Activated CD8-positive, alpha-beta T cell treated with anti-CD3 and anti-CD28 coated beads for 36 hours (primary cell): ENCODE measurements around the gene ESRRA. TPM values are rescaled to one million over a fixed set of nuclear protein-coding genes. Genes with fewer than 3 reads are reported as not detected.

ENCODE experiments used
- ATAC-seq: fragments of 200-7000 bp; cut with Tn5 transposase; one replicate; pipeline ENCODE4 v1.10.0; 2021; ENCODE audit warnings: mild to moderate bottlenecking, moderate library complexity
- CTCF ChIA-PET: fragments of 350-600 bp; sonication (Branson Sonifier 250); formaldehyde crosslinking; loops from one replicate; lab custom pipeline; 2021; ENCODE audit warnings: antibody characterized with exemption; lab: Charles Lee
- POLR2A ChIA-PET: fragments of 350-600 bp; sonication (Branson Sonifier 250); formaldehyde crosslinking; loops from one replicate; lab custom pipeline; 2021; ENCODE audit warnings: antibody characterized with exemption; lab: Charles Lee
- DNase-seq: peaks from one replicate; pipeline ENCODE4 v3.0.0-alpha.2; 2020
- H3K27ac Mint-ChIP-seq: one replicate; pipeline ENCODE4 v1.8.0; 2021; ENCODE audit warnings: mild to moderate bottlenecking, mixed read lengths
- H3K27me3 Mint-ChIP-seq: one replicate; pipeline ENCODE4 v1.8.0; 2021; ENCODE audit warnings: mixed read lengths
- H3K36me3 Mint-ChIP-seq: one replicate; pipeline ENCODE4 v1.8.0; 2021; ENCODE audit warnings: low read depth, mixed read lengths
- H3K4me1 Mint-ChIP-seq: one replicate; pipeline ENCODE4 v1.8.0; 2021; ENCODE audit warnings: low read depth, mixed read lengths
- H3K4me3 Mint-ChIP-seq: one replicate; pipeline ENCODE4 v1.8.0; 2021; ENCODE audit warnings: mild to moderate bottlenecking, moderate library complexity, mixed read lengths
- H3K9me3 Mint-ChIP-seq: one replicate; pipeline ENCODE4 v1.8.0; 2021; ENCODE audit warnings: mixed read lengths
- intact Hi-C: fragments of 100-400 bp; cut with micrococcal nuclease; formaldehyde crosslinking; loops from one replicate; pipeline ENCODE4 v1.10.0; 2022
- total RNA-seq, 2 experiments: library from RNA; stranded (reverse); gene quantifications; one replicate each; pipeline ENCODE4 v1.2.3, GENCODE V29; 2021
- TF ChIP-seq, protein P1 (sequence below): fragments of 200-600 bp; IDR thresholded peaks from one replicate; pipeline ENCODE4 v1.8.0; 2022; ENCODE audit warnings: antibody characterized with exemption, mild to moderate bottlenecking

The ESRRA gene
- total RNA-seq, 2 experiments from 2014 or later, result 37.5 to 42.4 TPM

DNA sequence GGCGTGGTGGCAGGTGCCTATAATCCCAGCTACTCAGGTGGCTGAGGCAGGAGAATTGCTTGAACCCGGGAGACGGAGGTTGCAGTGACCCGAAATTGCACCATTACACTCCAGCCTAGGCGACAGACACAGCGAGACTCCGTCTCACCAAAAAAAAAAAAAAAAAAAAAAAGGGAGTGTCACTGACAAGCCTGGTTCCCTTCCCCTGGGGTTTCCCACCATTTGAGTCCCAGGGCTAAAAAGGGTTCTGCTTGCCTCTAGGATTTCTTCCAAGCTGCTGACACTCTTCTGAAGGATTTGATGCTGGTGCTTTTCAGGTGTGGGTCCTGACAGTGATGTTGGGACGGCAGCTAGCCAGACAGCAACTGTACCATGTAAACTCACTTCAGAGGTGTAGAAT is 33.4 kb downstream of the ESRRA start:
- H3K27me3 Mint-ChIP-seq, result no peaks in the 10 kb centered on the region
- ChIA-PET POLR2A (interaction anchor here (0.7 to 1.6 kb wide), 4 partner anchors 21 to 703 kb away, joined by 3 to 5 read pairs (median 3); partner anchors contain the start of genes ESRRA and TRMT112), CTCF (interaction anchor here (1.0 to 1.5 kb wide), 4 partner anchors 21 to 111 kb away, joined by 3 to 8 read pairs (median 4); partner anchors contain the start of genes ESRRA, PRDX5 and TRMT112)
- peak overlapping the region; percentile 92 for H3K27ac Mint-ChIP-seq
- peak overlapping the region; percentile 84 for H3K4me3 Mint-ChIP-seq
- no peaks in the 10 kb centered on the region for H3K9me3 Mint-ChIP-seq
- ATAC-seq (no peak), DNase-seq (no peak)
- intact Hi-C loops, result no loop called here
- H3K36me3 Mint-ChIP-seq, result peaks cover 38% of the 10 kb centered on the region
- peaks cover 41% of the 10 kb centered on the region for H3K4me1 Mint-ChIP-seq
- TF ChIP-seq, protein P1, sequence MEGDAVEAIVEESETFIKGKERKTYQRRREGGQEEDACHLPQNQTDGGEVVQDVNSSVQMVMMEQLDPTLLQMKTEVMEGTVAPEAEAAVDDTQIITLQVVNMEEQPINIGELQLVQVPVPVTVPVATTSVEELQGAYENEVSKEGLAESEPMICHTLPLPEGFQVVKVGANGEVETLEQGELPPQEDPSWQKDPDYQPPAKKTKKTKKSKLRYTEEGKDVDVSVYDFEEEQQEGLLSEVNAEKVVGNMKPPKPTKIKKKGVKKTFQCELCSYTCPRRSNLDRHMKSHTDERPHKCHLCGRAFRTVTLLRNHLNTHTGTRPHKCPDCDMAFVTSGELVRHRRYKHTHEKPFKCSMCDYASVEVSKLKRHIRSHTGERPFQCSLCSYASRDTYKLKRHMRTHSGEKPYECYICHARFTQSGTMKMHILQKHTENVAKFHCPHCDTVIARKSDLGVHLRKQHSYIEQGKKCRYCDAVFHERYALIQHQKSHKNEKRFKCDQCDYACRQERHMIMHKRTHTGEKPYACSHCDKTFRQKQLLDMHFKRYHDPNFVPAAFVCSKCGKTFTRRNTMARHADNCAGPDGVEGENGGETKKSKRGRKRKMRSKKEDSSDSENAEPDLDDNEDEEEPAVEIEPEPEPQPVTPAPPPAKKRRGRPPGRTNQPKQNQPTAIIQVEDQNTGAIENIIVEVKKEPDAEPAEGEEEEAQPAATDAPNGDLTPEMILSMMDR, result no peak

DNA sequence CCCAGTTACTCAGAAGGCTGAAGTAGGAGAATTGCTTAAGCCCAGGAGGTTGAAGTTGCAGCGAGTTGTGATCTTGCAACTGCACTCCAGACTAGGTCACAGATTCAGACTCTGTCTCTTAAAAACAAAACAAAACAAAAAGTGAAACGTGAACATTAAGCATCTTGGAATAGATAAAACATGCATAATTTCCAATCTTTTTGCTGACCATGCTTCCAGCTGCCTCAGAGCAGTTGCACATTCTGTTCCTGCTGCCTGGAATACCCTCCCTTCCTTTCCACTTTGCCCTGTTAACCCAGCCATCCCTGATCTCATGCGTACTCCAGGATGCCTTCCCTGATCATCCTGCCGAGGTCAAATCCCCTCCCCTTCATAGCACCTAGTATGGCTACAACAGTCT is 34.0 kb downstream of the ESRRA start:
- peak overlapping the region; percentile 92 for H3K27ac Mint-ChIP-seq
- peaks cover 41% of the 10 kb centered on the region for H3K4me1 Mint-ChIP-seq
- ChIA-PET POLR2A (interaction anchor here (0.9 to 1.4 kb wide), 3 partner anchors 22 to 70 kb away, joined by 3 read pairs; partner anchors contain the start of gene TRMT112), CTCF (interaction anchor here (1.0 to 4.0 kb wide), 2 partner anchors 21 to 110 kb away, joined by 3 to 33 read pairs; partner anchors contain the start of genes PRDX5 and TRMT112)
- no peaks in the 10 kb centered on the region for H3K9me3 Mint-ChIP-seq
- TF ChIP-seq, protein P1, result no peak
- DNase-seq (no peak), ATAC-seq (no peak)
- peak overlapping the region; percentile 84 for H3K4me3 Mint-ChIP-seq
- no peaks in the 10 kb centered on the region for H3K27me3 Mint-ChIP-seq
- intact Hi-C loops, result no loop called here
- peaks cover 37% of the 10 kb centered on the region for H3K36me3 Mint-ChIP-seq

DNA sequence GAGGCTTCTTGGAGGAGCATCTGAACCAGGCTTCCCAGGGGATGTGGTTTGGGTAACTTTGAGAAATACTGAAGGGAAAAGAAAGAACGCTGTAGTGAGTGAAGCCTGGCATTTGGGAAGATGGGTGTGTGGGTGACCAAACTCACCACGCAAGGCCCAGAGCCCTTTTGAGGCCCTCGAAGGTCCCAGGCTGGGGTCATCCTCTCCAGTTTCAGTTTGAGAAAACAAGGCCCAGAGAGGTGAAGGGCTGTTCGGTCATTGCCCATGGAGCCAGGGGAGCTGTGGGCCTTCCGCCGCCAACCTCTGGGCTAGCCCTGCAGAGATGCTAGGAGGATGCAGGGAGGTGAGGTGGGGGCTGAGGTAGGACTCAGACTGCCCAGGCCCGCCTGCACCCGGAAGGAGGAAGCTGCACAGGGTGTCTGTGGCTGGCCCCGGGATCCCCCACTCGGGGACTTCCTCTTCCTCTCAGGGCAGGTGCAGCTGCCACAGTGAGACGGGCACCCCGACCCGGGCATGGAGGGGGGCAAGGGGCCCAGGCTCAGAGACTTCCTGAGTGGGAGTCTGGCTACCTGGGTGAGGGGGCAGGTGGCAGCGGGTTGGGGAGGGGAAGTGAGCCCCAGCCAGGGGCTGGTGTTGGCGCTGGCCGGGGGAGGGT is 34.6 kb downstream of the ESRRA start, which contains the start of gene CCDC88B:
Gene CCDC88B, plus strand, starts transcription at position 451 of the 655 bp plus-strand sequence. Its CDS starts 63 bp downstream, at position 514.
- TF ChIP-seq, protein P1, result no peak
- peak; percentile 81 for ATAC-seq
- Mint-ChIP-seq H3K4me1 (peaks cover 40% of the 10 kb centered on the region), H3K9me3 (no peaks in the 10 kb centered on the region), H3K27me3 (no peaks in the 10 kb centered on the region), H3K4me3 (peak within 1 kb of the TSS; percentile 84), H3K36me3 (peaks cover 35% of the 10 kb centered on the region), H3K27ac (peak within 1 kb of the TSS; percentile 92)
- intact Hi-C loops, result no loop called here
- POLR2A ChIA-PET, result interaction anchor here (1.0 to 1.8 kb wide), 6 partner anchors 9 to 132 kb away, joined by 3 to 9 read pairs (median 4); partner anchors contain the start of genes PRDX5 and TRMT112
- DNase-seq, result peak; percentile 94
- CTCF ChIA-PET, result interaction anchor here (0.9 to 8.1 kb wide), 3 partner anchors 8 to 22 kb away, joined by 5 to 75 read pairs (median 33); partner anchors contain the start of genes PRDX5, RPS6KA4 and TRMT112

DNA sequence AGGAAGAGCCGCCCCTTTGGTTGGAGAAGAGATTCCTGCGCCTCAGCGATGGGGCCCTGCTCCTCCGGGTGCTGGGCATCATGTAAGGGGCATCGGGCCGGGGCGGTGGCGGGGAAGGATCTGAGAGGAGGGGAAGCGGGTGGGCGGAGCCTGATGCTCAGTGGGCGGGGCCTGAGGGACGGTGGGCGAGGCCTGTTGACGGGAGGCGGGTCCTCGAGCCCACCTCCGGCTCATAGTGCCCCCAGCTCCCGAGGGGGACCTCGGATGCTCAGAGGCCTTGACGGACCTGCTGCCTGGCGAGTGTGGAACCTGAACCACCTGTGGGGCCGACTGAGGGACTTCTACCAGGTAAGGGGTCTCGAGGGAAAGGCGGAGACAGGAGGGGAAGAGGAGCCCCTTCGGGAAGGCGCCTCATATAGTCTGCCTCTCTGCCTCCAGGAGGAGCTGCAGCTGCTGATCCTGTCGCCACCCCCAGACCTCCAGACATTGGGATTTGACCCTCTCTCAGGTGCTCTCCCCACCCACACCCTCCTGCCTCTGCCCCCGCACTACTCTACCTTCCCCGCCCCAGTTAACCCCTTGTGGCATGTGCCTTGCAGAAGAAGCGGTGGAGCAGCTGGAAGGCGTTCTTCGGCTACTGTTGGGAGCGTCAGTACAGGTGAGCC is 35.5 kb downstream of the ESRRA start:
- intact Hi-C loops, result no loop called here
- ChIA-PET POLR2A (interaction anchor here (0.7 to 1.8 kb wide), 10 partner anchors 9 to 793 kb away, joined by 3 to 9 read pairs (median 4); partner anchors contain the start of genes PRDX5 and TRMT112), CTCF (interaction anchor here (0.7 to 8.1 kb wide), 5 partner anchors 9 to 312 kb away, joined by 3 to 75 read pairs (median 7); partner anchors contain the start of genes PRDX5, RPS6KA4 and TRMT112)
- TF ChIP-seq, protein P1, result no peak
- peak; percentile 93 for DNase-seq
- Mint-ChIP-seq H3K4me1 (peaks cover 38% of the 10 kb centered on the region), H3K27me3 (no peaks in the 10 kb centered on the region), H3K36me3 (peaks cover 38% of the 10 kb centered on the region), H3K9me3 (no peaks in the 10 kb centered on the region), H3K4me3 (peak overlapping the region; percentile 84), H3K27ac (peak overlapping the region; percentile 92)
- ATAC-seq, result peak; percentile 71
